ENCODE measurements around the gene ZNF691. TPM values are rescaled to one million over a fixed set of nuclear protein-coding genes. Genes with fewer than 3 reads are reported as not detected.
A peak's percentile ranks its signal among the peaks of the same experiment; 100 is the strongest.

The ZNF691 gene
- total RNA-seq, 1 experiment from 2014 or later = 16.6 TPM

- TF ChIP-seq ZSCAN18 (CRISPR knock-in tag; IDR thresholded peaks at IDR 0.05) = no peak
- no peak for TF ChIP-seq IRF1 (CRISPR knock-in tag; IDR thresholded peaks at IDR 0.05)
- TF ChIP-seq AR (CRISPR knock-in tag; IDR thresholded peaks at IDR 0.05) = no peak
- TF ChIP-seq SMAD3 (CRISPR knock-in tag; IDR thresholded peaks at IDR 0.05; ENCODE audit: borderline replicate concordance) = no peak
- no peak for TF ChIP-seq GRHL2 (CRISPR knock-in tag; IDR thresholded peaks at IDR 0.05; ENCODE audit: insufficient replicate concordance, severe bottlenecking)
- no peak for TF ChIP-seq ZNF232 (CRISPR knock-in tag; IDR thresholded peaks at IDR 0.05)
- TF ChIP-seq ERG (CRISPR knock-in tag; IDR thresholded peaks at IDR 0.05) = no peak
- TF ChIP-seq HMGXB4 (CRISPR knock-in tag; IDR thresholded peaks at IDR 0.05) = no peak
These were observed 21.9 kb upstream of the ZNF691 start (continued) for GRCh38 chr1:42824481-42825035.

- no peaks in the 10 kb centered on the region for H3K27me3 Mint-ChIP-seq (ENCODE audit: low read depth)
- no peak for TF ChIP-seq GRHL2 (CRISPR knock-in tag; IDR thresholded peaks at IDR 0.05; ENCODE audit: insufficient replicate concordance, severe bottlenecking)
- TF ChIP-seq ZNF423 (CRISPR knock-in tag; IDR thresholded peaks at IDR 0.05) = no peak
- TF ChIP-seq SMAD4 (CRISPR knock-in tag; IDR thresholded peaks at IDR 0.05) = no peak
- no peaks in the 10 kb centered on the region for H3K36me3 Mint-ChIP-seq
- DNase-seq (ENCODE audit: low spot score) (no peak), ATAC-seq (no peak)
- no peak overlapping the region for H3K4me3 Mint-ChIP-seq
- no peaks in the 10 kb centered on the region for H3K9me3 Mint-ChIP-seq
- ChIA-PET POLR2A (interaction anchor here (0.5 to 1.5 kb wide), 3 partner anchors 21 to 58 kb away, joined by 3 to 5 read pairs (median 3); partner anchors contain the start of genes C1orf50, P3H1 and ZNF691), CTCF (interaction anchor here (0.8 to 2.2 kb wide), 4 partner anchors 21 to 248 kb away, joined by 4 to 11 read pairs (median 8); partner anchors contain the start of gene ZNF691)
- peaks cover 21% of the 10 kb centered on the region for H3K4me1 Mint-ChIP-seq
- H3K27ac Mint-ChIP-seq = 0 out of 2 replicates have a peak overlapping the region, but pooled peaks have one; percentile 15
These were observed 21.2 kb upstream of the ZNF691 start for GRCh38 chr1:42825036-42825851.

- DNase-seq (ENCODE audit: low spot score) = peak; percentile 40
- Mint-ChIP-seq H3K4me3 (no peak overlapping the region), H3K27ac (no peak overlapping the region), H3K36me3 (no peaks in the 10 kb centered on the region), H3K9me3 (no peaks in the 10 kb centered on the region), H3K4me1 (peaks cover 3% of the 10 kb centered on the region; the same call in 1 of the 2 replicates), H3K27me3 (ENCODE audit: low read depth) (no peaks in the 10 kb centered on the region)
- ChIA-PET POLR2A (interaction anchor here (0.6 kb wide), 1 partner anchor 92 kb away, joined by 3 read pairs; no protein-coding TSS in a partner anchor), CTCF (interaction anchor here (0.7 to 3.4 kb wide), 6 partner anchors 16 to 313 kb away, joined by 3 to 17 read pairs (median 8); partner anchors contain the start of gene ZNF691)
- ATAC-seq = peak; percentile 80
- TF ChIP-seq FOXJ3 (CRISPR knock-in tag; IDR thresholded peaks at IDR 0.05; ENCODE audit: borderline replicate concordance) (no peak), E2F5 (CRISPR knock-in tag; IDR thresholded peaks at IDR 0.05) (no peak), RORB (CRISPR knock-in tag; IDR thresholded peaks at IDR 0.05) (no peak), NFE2L1 (CRISPR knock-in tag; IDR thresholded peaks at IDR 0.05) (no peak), TP53 (CRISPR knock-in tag; IDR thresholded peaks at IDR 0.05) (no peak), NFATC4 (CRISPR knock-in tag; IDR thresholded peaks at IDR 0.05) (no peak), CTCF (IDR thresholded peaks at IDR 0.05) (no peak), NR3C1 (CRISPR knock-in tag; conservative IDR thresholded peaks at IDR 0.05; ENCODE audit: low read depth) (no peak), ZNF396 (CRISPR knock-in tag; IDR thresholded peaks at IDR 0.05; ENCODE audit: borderline replicate concordance) (no peak), ZNF121 (CRISPR knock-in tag; IDR thresholded peaks at IDR 0.05) (no peak)
These were observed 15.8 kb upstream of the ZNF691 start for GRCh38 chr1:42830631-42831030.
